ENCODE measurements around the gene ITPR1.

The ITPR1 gene

DNA sequence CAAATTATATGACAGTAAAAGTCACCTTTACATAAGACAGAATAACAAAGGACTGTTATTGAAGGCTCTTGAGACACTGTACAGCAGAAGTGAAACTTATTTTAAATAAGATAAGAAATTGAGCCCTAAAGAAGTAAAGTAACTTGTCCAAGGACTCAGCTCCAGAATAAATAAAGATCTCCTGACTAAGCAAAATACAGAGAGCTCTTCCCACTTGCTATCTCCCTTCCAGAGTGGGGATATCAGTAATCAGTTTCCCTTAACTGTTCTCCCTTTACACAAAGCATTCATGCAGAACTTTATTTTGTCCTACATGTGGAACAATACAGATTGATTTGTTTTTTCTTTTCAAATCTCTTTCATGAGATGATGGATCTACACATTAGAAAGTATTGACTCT, 356.6 kb downstream of the ITPR1 start:
- DNase-seq (ENCODE audit: low read depth in 3 of 3) = no peak

DNA sequence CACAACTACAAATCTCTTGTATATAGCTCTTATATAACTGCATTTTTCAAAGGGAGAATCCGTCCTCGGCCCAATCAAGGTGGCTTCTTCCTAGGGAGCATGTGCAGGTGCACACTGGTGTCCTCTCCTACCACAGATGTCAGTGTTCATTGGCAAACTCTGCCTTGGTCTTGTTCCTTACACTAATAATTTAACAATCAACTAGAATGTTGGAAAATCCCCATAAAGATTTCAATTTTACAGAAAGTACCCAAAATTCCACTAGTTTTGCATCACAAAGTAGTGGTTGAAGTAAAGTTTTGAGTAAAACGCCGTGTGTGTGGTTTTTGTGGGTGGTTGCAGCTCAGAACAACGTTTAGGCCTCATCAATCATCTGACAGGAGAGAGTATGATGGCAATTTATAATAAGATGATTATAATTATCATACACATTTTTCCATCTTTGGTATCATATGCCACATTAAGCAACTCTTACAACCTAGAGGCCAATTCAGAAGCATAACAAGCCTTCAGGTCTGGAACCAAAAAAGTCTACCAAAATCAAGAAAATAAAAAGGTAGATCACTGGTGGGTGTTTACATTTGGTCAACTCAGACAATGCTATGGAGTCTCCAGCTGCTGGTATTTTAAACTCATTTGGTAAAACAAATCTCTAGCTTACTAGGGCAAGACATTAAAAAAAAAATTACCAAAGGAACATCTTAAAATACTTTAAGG, 357.2 kb downstream of the ITPR1 start:
- peak in 1 of 3 experiments; percentile 53 for DNase-seq (ENCODE audit: low read depth in 3 of 3)

DNA sequence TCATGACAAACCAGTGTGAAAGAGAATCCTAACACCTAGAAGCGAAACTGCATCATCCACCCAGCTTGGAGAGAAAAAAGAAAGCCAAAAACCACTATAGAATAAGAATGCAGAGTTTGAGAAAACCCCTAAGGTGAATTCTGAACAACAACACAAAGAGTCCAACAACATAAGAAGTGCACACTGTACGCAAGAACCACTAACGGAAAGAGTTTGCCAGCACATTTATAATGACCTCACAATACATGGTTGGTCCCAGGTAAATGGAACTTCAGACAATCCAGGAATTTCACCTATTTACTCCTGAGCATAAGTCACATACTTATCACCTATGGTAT, 357.7 kb downstream of the ITPR1 start:
- no peak for DNase-seq (ENCODE audit: low read depth in 3 of 3)

DNA sequence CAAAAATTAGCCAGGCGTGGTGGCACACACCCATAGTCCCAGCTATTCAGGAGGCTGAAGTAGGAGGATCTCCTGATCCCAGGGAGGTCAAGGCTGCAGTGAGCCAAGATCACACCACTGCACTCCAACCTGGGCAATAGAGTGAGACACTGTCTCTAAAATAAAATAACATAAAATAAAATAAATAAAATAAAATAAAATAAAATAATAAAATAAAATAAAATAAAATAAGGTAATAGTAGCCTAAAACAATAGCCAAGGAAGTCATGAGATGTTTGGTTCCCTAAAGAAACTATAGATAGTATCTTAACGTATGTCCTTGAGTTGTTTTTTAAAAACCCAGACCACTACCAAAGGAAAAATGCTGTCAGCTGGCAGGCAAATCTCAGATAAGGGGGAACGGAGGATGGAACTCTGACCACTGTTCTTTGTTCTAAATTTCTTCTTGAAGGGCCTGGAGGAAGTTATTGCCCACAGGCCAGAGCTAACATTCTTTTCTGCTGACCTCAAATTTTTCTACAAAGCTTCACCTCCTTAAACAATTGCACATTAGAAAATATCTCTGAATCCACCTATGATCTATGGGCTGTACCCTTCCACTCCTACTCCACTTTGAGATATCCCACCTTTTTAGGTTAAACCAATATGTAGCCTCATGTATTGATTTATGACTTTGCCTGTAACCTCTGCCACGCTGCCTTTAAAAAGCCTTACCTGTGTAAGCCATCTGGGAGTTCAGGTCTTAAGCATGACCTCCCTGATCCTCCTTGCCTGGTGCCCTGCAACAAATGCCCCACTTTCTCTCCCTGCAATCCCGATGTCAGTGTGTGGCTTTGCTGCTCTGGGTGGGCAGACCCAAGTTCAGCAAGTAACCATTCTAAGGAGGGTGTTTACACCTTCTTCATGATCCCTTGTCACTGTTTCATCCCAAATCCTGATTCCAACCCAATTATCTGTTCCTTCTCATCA, 359.9 kb downstream of the ITPR1 start:
- DNase-seq (ENCODE audit: low read depth in 3 of 3) = no peak

DNA sequence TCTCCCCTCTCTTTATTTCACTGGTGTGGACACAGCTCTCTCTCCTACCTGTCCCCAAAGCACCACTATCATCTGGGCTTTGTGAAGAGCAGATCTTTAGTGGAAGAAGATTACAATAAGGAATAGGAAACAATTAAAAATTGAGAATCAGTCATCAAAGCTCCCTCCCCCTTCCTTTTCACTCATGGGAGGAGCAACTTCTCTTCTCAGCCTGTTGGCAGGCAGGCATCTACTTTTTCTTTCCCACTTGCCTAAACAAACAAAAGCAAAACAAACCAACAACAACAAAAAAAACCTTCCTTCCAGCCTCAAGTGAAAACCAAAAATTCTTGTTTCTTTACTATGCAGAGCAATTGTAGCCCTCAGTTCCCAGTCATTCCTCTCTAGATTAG, 360.6 kb downstream of the ITPR1 start:
- DNase-seq (ENCODE audit: low read depth in 3 of 3) = no peak

DNA sequence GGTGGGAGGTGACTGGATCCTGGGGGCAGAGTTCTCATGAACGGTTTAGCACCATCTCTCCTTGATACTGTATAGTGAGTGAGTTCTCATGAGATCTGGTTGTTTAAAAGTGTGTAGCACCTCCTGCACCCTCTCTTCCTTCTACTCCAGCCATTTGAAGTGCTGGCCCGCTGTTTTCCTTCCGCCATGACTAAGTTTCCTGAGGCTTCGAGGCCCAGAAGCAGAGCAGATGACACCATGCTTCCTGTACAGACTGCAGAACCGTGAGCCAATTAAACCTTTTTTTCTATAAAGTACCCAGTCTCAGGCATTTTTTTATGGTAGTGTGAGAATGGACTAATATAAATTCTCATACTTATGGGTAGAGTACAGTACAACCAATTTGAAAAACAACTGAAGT, 362.5 kb downstream of the ITPR1 start:
- DNase-seq (ENCODE audit: low read depth in 3 of 3) = no peak

DNA sequence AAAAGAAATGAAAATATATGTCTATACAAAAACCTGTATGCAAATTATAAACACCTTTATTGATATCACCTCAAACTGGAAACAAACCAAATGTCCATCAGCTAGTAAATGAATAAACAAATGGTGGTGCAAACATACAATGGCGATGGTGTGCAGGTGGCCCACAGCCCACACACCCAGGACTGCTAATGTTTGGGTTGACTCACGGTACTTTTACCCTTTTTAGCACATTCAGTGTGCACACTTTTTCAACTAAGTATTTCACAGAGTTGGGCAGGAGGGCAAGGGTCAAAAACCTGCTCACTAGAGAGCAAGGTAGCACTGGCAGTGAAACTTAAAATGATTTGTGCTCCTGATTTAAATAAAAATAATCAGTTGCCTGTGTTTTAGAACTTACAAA, 363.0 kb downstream of the ITPR1 start:
- DNase-seq (ENCODE audit: low read depth in 3 of 3) = no peak

DNA sequence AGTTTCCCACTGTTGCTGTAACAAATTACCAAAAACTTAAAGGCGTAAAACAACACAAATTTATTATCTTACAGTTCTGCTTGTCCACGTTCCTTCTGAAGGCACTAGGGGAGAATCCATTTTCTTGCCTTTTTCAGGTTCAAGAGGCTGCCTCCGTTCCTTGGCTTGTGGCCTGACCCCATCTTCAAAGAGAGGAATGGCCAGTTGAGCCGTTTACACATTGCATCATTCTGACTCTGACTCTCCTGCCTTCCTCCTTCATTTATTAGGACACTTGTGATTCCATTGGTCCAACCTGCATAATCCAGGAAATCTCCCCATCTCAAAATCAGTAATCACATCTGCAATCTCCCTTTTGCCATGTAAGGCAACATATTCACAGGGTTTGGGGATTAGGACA, 363.4 kb downstream of the ITPR1 start:
- no peak for DNase-seq (ENCODE audit: low read depth in 3 of 3)

DNA sequence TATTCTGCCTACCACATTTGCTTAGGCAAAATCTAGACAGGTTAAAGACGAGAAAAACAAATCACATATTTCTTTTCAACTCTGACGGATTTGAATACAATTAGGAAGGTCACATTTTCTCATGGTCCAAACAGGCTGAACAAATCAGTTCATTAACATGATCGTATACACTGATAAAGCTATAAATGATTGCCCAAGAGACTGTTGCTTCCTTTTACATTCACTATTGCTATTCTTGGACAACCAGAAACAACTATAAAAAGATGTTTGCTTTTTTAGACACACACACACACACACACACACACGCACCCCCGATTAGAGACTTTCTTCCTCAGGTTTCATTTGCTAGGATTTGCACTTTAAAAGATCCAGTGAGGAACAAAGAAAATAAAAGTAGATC, 363.8 kb downstream of the ITPR1 start:
- DNase-seq (ENCODE audit: low read depth in 3 of 3) = no peak

DNA sequence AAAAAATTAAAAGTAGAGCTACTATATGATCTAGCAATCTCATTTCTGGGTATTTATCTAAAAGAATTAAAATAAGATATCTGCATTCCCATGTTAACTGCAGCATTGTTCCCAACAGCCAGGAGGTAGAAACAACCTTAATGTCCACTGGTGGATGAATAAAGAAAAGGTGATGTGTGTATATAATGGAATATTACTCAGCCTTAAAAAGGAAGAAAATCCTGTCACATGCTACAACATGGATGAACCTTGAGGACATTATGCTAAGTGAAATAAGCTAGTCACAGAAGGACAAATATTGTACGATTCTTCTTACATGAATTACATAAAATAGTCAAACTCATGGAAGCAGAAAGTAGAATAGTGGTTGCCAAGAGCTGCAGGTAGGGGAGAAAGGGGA, 366.6 kb downstream of the ITPR1 start:
- DNase-seq (ENCODE audit: low read depth in 3 of 3) = no peak

DNA sequence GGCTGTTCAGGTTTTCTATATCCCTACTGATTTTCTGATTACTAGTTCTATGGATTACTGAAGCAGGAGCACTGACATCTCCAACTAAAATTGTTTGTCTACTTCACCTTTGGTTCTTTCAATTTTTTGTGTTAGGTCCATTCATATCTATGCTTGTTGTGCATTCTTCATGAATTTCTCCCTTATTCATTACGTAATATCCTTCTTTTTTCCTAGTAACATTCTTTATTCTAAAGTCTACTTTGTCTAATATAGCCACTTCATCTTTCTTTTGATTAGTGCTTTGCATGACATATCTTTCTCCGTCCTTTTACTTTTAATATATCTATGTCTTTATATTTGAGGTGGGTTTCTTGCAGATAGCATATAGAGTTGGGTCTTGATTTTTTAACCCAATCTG, 369.8 kb downstream of the ITPR1 start:
- DNase-seq (ENCODE audit: low read depth in 3 of 3) = no peak

DNA sequence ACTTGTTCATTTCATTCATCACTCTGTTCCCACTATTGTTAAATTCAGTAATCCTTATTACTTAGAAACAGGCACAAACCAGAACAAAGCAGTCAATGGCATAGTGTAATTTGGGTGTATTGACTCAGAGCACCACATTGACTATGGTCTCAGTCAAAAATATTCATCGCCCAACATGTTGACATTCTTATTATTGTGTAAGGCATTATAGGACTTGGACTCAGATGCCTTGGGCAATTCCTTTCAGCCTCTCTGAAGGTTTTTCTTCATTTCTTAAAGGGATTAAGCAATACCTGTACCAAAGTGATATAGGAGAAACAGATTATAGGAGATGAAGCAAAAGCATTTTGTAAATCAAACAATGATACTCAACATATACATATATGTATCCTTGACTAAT, 371.4 kb downstream of the ITPR1 start:
- no peak for DNase-seq (ENCODE audit: low read depth in 3 of 3)

DNA sequence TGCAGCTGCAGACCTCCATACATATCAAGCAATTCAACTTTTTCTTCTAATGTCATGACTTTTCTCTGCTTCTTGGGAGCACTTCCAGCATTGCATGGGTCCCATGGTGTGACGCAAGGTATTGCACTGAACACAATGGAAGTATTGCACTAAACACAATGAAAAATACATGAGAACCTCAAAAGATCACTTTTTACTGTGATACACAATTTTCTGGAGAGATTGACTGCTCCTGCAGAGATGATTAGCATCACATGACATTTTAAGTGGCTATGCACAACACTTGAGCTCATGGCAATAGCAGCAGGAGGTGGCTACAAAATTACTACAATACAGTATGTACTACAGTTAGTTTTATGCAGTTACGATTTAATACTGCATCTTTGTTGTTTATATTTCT, 372.6 kb downstream of the ITPR1 start:
- no peak for DNase-seq (ENCODE audit: low read depth in 3 of 3)

DNA sequence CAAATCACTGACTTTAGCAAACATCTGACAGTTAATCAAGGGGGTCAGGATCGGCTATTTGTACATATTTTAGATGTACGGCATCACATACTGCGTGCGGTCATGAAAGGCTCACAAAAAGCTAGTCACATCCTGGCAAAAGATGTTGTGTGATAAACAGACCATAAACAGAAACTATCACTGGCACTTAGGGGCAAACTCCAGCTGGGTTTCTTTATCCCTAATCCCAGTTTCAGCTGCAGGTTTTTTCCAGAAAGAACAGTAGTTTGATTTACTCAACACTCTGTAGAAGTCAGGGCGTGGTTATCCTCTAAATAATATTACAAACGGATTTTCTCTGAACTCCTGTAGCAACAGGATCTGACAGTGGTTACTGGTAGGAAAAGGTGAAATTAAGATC, 373.7 kb downstream of the ITPR1 start:
- DNase-seq (ENCODE audit: low read depth in 3 of 3) = no peak

DNA sequence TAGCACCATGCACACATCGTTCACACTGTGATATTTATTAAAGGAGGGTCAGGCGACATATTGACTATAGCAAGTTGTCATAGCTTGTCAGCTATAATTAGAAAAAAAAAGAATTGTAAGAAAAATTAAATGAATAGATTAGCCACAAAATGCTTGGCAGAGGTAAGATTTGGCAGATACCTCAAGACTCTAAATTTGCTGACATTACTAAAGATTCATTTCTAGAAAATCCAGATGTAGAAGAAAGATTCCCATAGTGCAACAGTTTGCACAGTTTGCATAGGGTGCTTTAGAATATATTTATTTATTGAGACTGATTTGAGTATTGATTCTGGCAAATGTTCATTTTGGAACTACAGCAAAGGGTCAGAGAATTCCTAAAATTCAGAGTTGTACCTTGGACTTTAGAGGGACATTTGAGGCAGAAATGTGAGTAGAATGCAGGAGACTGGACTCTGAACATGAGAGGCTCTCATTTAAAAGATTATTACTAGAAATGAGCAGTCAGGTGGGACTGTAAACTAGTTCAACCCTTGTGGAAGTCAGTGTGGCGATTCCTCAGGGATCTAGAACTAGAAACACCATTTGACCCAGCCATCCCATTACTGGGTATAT, 384.1 kb downstream of the ITPR1 start:
- DNase-seq (ENCODE audit: low read depth in 3 of 3) = no peak

DNA sequence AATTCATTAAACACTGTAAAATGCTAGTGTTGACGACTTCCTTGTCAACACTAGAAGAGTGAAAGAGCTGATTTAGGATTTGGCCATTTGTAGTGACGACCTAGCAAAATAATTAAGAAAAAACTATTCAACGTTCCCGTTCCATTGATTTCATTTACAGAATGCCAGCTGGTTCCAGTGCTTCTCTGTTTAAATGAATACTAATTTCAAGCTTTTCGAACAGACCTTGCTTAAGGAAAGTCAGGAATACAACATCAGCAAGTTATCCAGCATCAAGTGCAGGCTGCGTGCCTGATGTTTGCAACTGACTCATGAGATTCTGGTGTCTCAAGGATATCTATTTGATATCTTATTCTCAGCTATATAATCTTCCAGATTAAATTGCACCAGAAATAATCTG, 387.7 kb downstream of the ITPR1 start:
- DNase-seq (ENCODE audit: low read depth in 3 of 3) = no peak

DNA sequence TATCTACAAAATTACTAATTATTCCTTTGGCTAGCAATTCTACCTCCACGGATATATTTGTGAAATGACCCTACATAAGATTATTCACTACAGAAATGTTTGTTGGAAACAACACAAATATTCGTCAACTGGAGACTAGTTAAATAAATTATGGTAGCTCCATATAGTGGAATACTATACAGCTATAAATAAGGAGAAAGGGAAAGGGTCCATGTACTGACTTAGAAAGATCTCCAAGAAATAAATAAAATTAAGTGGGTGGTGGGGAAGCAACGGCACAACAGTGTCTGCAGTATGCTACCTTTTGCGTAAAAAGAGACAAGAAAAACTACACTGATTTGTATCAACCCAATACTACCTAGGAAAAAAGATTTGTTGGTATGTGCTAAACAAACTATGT, 389.4 kb downstream of the ITPR1 start:
- no peak for DNase-seq (ENCODE audit: low read depth in 3 of 3)

DNA sequence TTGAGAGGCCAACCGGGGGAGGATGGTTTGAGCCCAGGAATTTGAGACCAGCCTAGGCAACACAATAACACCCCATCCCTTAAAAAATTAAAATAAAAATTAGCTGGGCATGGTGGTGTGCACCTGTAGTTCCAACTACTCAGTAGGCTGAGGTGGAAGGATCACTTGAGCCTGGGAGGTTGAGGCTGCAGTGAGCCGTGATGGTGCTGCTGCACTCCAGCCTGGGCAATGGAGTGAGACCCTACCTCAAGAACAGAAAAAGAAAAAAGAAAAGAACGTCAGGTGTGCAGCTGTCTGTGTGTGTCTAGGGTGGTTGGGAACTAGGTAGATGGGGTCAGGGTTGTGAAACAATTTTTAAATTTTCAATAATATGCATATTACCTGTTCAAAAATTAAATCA, 389.9 kb downstream of the ITPR1 start:
- DNase-seq (ENCODE audit: low read depth in 3 of 3) = no peak

DNA sequence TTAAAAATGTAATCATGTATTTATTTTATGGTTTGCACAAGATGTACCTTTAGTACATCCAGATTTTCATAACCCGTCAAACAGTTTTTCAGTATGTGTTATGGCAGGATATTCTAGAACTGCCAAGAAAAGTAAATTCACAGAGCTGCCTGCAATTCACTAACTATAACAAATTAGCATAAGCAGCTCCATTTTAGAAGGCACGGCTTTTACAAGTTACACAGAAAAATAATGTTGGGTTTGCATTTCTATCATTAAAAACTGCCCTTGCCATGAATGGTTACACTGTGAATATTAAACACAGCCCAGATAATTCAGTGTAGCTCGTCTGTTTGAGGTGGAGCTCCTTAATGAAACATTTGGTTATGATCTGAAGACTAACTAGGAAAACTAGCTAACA, 391.7 kb downstream of the ITPR1 start:
- DNase-seq (ENCODE audit: low read depth in 3 of 3) = no peak

DNA sequence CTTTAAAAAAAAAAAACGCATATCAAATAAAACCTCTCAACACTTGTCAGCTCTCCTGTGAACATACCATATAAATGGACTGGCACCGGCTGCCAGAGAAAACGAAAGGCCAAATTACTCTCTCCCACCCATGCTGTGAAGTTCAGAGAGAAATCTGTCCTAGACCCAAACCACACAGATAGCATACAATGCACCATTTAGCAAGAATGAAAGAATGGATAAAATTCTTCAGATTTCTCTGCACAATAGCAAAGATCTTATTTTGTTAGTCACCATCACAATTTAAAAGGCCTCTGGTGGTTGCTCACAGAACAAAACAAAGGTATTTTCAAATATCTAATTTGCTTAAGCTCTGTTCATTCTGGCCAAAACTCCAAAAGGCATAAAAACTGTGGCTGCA, 392.2 kb downstream of the ITPR1 start:
- DNase-seq (ENCODE audit: low read depth in 3 of 3) = no peak

DNA sequence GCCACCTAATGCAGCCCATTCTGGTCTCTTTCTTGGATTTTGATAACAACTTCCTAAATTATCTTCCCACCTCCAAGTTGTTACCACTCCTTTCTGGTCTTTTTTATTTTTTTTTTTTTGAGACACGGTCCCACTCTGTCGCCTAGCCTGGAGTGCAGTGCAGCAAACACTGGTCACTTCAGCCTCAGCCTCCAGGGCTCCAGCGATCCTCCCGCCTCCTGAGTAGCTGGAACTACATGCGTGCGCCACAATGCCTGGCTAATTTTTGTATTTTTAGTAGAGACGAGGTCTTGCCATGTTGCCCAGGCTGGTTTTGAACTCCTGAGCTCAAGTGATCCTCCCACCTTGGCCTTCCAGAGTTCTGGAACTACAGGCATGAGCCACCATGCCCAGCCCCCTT, 393.3 kb downstream of the ITPR1 start:
- no peak for DNase-seq (ENCODE audit: low read depth in 3 of 3)

DNA sequence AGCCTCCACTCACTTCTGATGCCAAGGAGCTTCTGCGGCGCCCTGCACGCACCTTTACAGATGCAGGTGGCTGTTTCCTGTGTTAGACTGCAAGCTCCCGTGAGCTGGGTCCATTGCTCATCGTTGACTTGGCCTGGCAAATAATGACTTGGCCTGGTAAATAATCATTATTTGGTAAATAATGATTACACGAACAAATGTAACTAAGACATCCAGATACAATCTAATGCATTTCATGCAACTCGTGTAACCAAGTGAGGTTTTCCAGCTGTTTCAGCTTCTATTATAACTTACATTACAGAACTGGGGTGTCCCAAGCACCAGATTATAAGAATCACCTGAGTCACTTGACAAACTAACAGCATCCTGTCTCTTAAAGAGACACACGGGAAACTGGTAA, 394.0 kb downstream of the ITPR1 start:
- DNase-seq (ENCODE audit: low read depth in 3 of 3) = no peak
